GM19023 (cell line): ENCODE results near the gene PON3.

Experiments used
- ATAC-seq: cut with Tn5 transposase; IDR thresholded peaks from one replicate; pipeline ENCODE4 v1.9.1; 2021; ENCODE audit warnings: mild to moderate bottlenecking, moderate library complexity; ENCODE audit not compliant: unreplicated experiment

The PON3 gene

DNA sequence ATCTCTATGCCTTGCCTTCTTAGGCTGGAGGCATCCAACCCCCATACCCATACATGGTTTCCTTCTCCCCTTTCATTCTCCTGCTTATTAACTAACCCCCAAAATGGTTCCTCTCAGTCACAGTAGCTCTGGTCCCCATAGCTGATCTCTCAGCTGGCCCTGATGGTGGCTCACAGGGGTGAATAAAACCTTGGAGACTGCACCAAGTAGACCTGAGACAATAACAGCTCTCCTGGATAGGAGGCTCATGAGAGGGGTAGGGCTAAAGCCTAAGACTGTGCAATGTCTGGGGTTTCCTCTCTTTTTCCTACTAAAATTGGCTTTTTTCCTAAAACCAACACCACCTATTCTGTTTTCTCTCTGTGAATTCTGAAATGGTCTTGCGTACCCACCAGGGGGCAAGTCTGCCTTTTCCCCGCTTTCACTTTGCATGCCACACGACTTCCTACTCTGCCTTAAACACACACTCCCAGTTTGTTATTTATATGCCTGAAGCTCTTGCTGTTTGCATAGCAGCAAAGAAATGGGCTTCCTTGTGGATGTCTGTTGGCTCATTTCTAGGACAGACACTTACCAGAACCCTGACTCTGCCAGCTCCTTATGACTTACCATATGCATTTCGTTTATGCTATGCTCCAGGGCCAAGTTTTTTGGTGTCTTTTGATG, 53.4 kb downstream of the PON3 start:
- no peak for ATAC-seq

DNA sequence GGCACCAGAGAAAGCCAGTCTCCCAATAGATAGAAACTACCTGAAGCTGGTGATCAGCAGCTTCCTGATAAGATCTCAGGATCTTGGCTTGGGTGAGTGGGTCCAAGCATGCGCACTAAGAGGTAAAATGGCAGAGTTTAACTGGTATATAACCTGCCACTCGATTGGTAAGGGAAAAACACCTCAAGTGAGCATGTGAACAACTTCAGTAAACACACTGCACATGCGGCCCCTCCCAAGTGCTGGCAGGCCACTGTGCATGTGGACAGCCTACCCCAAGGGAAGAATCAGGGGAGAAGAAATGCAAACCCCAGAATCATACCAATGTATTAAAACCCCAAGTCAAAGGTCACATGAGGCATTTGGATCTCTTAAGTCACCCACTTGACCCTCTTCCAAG, 54.1 kb downstream of the PON3 start:
- no peak for ATAC-seq

DNA sequence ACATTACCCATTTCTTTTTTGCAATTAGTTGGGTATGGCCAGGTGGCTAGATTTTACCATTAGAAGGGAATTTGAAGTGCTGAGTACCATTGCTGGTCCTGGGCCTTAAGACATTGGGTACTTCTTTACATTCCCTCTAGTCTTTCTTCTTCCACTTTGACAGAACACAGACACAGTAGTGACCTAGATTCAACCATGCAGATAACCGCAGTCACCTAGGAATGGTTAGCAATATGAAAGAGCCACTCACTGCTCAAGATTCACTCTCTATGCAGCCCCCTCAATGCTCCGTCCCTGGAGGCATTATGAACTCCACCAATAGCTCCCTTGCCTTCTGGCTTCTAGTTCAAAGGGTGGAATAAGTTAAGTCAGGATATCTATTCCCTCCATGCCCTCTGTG, 55.7 kb downstream of the PON3 start:
- no peak for ATAC-seq

DNA sequence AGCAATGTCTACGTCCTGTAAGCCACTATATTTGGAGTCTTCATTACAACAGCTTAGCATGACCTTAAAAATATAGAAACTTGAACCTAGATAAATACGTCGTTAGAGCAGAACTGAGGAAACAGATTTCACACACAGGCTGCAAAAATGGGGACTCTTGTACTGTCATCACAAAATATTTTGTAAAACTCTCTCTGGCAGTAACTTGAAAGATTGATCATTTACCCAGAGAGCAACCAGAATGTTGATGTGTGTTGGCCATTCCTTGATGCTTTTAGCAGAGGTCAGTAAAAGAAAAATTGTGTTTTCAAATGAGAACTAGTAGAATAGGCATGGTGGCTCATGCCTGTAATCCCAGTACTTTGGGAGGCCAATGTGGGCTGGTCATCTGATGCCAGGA, 57.3 kb downstream of the PON3 start:
- ATAC-seq: no peak

DNA sequence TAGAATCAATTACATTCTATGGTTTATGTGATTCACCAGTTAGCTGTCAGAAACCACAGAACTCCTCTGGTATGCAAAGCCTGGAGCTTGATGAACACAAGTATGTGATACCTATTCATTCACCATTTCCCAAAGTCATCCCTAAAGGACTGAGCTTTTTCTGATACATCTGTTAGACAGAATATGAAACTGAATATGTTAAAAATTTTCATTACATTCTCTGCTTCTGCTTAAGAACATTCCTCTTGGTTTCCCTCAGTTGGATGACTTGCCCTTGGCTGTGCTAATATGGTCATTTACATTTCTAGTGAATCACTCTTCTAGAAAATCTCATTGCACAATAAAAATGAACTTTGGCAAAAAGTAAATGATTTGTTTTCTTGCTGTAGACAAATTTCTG, 61.1 kb downstream of the PON3 start:
- no peak for ATAC-seq

DNA sequence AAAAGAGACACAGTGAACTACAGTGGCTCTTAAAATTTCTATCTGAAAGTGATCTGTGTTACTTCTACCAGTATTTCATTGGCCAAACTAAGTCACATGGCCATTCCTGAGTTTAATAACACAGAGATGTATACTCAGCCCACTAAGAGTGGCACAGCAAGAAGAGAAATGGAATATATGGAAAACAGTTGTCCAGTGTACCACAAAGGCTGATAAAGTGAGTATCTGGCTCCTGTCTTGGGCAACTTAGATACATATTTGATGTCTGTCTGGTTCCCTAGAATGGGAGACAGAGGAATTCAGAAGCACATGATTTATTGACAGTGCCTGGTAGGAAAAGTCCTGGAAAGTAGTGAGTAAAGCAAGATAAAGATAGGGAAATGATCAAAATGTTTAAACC, 61.7 kb downstream of the PON3 start:
- ATAC-seq: no peak

DNA sequence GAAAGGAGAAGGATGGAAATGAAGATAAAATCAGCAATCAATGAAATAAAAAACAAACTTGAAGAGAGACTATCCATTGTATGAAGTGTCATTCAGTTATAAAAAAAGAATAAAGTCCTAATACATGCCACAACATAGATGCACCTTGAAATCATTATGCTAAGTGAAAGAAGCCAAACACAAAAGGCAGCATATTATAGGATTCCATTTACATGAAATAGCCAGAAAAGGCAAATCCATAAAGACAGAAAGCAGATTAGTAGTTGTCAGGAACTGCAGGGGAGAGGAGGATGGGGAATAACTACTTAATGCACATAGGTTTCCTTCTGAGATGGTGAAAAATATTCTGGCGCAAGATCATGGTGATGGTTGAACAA, 65.2 kb downstream of the PON3 start:
- peak; percentile 25 for ATAC-seq

DNA sequence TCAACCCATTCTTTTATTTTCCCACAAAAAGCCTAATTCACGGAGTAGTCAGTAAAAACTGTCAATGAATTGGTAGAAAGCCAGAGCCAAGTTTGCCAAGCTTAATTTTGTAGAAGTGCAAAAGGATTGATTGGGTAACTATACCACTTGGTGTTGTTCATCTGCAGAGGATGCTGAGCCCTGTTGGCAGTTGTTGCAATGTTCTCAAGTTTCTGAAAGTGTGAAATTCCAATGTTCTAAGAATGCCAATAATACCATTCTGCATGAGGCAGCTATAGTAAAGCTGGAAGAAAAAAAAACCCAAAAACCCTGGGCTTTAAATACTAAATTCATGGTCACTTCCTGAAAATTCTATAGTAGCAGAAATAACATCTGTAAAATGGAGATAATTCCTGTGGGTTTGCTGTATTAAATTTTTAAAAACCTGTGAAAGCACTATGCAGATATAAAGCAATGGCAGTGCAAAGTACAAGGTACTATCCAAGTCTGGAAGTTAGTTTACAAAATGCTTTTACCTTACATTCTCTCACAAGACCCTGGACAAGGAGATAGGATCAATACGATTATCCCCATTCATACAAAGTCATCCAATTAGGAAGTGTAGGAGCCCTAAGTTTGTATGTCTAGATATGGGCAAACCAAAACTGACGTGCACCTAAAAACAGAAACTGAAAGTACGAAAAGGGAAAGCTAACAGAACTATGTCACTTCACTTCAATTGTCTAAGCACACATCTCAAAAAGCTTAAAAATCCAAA, 65.8 kb downstream of the PON3 start:
- peak; percentile 89 for ATAC-seq

DNA sequence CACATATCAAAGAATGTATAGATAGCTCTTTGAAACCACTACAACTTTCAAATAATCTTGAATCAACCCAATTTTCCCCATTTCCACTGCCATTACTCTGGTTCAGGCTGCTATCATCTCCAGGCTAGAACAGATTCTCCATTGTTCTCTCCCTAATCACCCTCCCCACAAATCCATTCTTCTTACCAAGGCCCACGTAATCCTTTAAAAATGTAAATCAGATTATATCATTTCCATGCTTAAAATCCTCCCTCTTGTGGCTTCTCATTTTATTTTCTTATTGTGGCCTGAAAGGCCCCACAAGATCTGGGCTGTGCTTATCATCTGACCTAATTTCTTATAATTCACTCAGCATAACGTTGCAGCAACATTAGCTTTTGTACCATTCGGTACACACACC, 68.8 kb downstream of the PON3 start:
- no peak for ATAC-seq

DNA sequence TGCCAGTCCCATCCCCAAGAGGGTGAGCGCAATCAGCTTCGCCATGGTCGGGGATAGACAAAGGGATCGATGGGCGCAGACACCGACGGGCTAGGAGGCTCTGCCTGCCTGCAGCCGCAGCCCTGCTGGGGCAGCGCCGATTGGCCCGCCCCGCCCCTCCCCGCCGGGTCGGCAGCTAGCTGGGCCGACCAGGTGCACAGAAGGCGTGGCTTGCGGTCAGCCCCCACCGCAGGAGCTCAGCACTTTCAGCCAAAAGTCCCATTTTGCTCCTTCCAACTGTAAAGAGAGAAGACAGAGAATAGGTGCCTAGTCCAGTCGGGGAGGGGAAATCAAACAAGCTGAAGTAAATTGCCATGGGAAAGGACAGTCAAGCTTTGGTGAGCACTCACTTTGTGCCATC, 71.7 kb downstream of the PON3 start, which contains the start of gene PON1:
PON1 (minus strand) TSS at position 102 of the 400 bp plus-strand sequence; CDS start at position 45, 57 bp downstream.
- peak; percentile 74 for ATAC-seq

DNA sequence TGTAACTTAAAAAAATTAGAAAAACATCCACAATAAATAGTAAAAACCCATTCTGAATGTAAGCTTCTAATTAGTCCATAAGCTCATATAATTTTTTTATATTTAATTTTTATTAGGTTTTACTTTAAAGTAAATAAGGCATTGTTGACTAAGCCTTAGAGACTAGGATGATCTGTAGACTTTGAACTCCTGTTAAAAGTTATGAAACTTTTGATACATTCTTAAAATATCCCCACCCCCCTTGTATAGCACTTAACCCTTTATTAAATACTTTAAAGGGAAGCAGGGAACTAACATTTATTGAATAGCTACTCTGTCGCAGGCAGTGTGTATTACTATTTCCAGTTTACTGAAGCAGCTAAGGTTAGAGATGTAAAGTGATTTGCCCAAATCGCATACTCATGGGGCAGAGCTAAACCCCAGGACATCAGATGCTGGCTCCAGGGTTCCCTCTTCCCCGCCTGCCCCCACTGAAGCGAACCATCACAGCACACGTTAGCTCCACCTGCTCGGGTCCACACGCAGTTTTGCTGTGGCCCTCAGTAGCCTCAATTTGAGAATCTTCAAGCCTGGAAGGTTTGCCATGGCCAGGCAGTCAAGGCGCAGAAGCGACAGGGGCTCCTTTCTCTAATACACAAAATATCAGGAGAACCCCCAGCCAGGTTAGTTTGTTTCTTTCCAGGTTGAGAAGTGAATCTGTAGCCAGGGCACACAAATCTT, 72.6 kb downstream of the PON3 start:
- no peak for ATAC-seq

DNA sequence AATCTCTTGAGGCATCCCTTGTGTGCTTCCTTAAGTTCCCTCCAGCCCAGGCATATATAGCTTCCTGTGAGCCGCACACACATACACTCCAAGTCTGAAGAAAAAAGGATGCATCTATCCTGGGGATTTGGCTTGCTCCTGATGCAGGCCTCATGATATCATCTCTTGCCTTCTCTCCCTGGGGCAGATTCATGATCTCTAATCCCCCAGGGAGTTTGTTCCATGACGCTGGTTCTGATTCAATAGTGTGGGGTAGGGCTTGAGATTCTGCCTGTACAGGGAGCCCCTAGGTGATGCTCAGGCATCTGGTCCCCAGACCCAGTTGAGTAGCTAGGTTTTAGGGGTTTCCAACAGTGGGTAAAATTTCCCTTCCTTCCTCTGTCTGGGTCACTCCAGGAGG, 73.3 kb downstream of the PON3 start:
- ATAC-seq: no peak

DNA sequence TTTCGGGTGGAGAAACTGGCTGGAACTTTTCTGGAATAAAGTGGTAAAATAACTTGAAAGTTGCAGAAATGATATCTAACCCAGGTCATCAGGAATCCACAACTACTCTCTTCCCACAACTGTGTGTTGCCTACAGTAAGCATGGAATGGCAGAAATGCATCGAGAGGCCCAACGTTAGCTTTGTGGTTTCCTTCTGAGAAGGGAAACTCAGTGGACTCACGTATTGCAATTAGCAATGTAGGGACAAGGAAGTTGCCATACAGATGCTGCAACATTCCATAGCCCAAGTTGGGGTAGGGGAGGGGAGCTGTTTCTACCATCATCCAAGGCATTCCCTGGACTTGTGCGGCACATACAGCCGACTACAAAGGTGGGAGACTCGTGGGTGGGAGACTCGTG, 73.8 kb downstream of the PON3 start:
- ATAC-seq: no peak

DNA sequence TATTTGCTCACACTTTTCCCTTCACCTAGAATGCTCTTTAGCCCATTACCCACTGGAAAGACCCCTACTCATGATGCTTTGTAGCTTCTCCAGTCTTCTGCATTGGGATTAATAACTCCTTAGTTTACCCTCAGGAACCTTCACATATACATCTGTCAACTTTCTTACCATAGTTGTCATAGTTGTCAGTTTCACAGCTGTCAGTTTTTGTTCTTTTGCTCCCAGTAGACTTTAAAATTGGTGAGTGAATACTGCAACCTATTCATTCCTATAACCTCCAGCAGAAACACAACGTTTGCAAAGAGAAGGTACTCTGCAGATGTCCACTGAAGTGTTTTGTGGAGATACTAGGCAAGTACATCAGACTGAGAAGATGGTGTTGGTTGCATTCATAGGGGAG, 74.5 kb downstream of the PON3 start:
- no peak for ATAC-seq

DNA sequence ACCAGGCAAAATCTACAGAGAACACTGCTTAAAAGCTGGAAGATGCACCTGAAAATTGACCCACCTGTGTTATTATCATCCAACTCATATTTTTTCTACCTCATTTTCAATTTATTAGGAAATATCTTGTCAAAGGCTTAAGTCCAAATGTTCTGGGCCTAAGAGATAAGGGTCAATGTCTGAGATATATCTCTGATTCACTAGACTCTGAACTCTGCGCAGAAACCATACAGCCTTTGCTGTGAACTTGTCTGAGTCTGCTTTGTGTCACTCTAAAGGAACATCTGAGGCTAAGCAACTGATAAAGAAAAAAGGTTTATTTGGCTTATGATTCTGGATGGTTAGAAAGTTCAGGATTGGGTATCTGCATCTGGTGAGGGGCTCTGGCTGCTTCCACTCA, 75.5 kb downstream of the PON3 start:
- ATAC-seq: no peak

DNA sequence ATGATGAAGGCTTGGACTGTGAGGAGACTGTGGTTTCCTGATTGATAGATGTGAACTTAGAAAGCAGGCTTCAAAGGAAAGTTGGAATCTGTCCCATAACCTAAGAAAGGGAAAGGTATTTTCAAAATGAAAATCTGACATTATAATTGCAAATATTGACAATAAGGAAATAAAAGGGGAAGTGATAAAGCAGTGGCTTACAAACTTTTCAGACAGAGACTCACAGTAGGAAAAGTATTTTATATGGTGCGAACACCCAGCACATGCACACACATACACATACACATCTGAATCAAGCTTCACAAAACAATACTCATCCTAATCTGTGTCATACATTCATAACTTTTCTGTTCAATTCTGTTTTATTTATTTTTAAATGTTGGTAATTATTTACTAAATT, 76.6 kb downstream of the PON3 start:
- no peak for ATAC-seq

DNA sequence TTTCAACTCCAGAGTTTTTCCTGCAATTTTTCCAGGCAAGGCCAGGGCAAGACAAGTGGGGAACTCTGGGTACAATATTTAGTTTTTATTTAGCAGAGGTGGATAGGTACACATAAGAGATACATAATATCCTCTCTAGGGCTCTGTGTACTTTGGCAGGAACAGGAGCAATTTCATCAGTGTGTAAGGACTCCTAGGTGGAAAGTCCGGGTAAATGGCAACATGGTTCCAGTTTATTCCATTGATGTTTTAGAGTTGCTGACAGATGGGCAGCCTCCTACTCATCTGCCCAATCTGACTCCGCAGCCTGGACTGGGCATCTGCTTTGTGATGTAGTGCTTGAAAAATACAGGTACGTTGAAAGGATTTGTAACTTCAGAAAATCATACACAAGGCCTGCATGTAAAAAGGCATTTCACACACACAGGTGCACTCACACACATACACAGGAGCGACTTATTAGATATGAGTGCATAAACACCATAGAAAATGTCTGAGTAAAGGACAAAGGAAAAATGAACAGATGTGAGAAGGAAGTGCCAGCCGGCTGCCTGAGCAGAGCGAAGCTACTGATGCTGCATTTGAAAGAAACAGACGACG, 77.6 kb downstream of the PON3 start:
- no peak for ATAC-seq

DNA sequence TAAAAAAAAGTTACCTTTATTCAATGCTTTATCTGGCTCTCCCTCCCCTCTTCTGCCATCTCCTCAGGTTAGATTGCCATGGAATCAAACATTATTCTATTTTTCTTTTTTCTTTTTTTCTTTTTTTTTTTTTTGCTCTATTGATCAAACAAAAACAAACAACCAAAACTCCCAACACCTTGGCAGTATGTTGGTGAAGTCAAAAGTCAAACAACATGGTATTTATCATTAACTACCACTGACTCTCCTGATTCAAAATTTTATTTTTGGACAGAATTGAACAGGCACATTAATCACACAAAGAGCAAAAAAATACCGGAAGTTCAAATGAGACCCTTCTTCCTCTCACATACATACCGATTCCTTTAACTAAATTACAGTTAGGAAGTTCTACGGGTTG, 78.2 kb downstream of the PON3 start:
- no peak for ATAC-seq

DNA sequence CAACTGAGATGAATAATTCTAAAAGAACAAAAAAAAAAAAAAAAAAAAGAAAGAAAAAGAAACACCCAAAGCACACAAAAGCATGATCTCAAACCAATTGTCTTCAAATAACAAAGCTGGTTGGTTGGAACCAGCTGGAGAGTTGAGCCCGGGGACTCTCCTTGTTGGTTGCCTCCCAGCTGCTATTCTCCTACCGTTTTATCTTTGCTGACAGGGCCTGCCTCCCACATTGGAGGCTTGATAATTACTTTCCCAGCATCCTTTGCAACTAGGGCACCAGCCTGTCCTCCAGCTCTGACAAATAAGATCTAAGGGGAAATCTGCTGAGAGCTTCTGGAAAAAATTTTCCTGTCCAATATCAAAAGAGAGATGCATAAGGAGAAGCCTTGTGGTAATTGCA, 78.6 kb downstream of the PON3 start:
- ATAC-seq: no peak

DNA sequence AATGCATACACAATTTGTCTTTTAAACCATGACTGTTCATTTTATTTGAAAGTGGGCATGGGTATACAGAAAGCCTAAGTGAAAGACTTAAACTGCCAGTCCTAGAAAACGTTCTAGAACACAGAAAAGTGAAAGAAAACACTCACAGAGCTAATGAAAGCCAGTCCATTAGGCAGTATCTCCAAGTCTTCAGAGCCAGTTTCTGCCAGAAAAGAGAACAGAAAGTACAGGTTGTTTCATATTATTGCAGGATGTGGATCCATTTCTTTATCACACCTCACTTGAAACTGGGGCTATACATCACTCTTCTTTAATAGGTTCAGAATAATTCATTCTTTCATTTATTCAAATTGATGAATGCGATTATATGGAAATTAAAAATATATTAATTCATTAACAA, 79.6 kb downstream of the PON3 start:
- ATAC-seq: no peak

DNA sequence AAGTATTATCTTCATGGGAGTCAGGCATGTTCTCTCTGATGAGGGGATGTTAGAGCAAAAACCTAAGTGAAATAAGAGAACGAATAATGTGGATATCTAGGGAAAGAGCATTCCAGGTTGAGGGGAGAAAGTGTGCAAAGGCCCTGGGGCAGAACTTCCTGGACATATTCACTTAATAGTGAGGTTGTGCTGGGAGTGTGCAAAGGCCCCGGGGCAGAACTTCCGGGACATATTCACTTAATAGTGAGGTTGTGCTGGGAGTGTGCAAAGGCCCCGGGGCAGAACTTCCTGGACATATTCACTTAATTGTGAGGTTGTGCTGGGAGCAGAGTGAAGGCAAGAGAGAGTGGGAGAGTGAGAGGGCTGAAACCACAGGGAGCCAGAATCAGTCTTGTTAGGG, 83.6 kb downstream of the PON3 start:
- ATAC-seq: no peak

DNA sequence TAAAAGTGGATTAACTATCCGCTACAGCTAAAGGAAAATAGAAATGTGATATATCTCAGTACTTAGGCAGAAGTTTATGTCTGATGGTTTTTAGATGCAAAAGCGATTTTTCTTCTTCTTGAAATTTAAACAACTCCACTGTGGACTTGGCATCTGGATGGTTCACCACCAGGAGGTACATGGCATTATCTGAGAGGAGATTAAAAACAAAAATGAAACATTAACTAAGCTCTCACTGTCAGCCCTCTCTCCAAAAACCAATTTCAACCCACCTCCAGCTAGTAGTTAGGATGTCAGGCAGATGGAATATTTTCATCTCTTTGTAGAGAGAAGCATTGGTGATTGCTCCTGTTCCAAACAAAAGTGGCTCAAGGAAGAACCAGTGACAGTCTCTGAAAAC, 84.8 kb downstream of the PON3 start:
- no peak for ATAC-seq
